Measurements from ENCODE around the gene POLE3.
"Not testable (repeated sequence)": the region's sequence is repeated elsewhere in the genome, so short reads cannot be mapped to it uniquely, and the experiment has no call there.

- not testable (repeated sequence) for TF ChIP-seq CTCF (conservative IDR thresholded peaks at IDR 0.05); EZH2 (IDR thresholded peaks at IDR 0.05; ENCODE audit: low read depth)
These were observed 29.0 kb downstream of the POLE3 start for GRCh38 chr9:113381441-113381840.

Data from PC-9 (cell line).